MCF 10A (cell line): ENCODE data around the gene PCBP2. TPM values are rescaled to one million over a fixed set of nuclear protein-coding genes. Genes with fewer than 3 reads are reported as not detected.

Experiments
- BruUV-seq: library from RNA; stranded (reverse); fragments of 400-500 nt; replicated peaks from 2 replicates; lab custom pipeline; 2021; lab: Mats Ljungman, UMichigan
- CTCF ChIA-PET: fragments of 300-600 bp; sonication (Branson Sonifier 250); formaldehyde crosslinking; extraction: SDS; loops from one replicate; lab custom pipeline; 2021; ENCODE audit warnings: antibody characterized with exemption, inconsistent platforms; lab: Yijun Ruan, JAX
- POLR2A ChIA-PET: fragments of 300-600, 350-650 bp; sonication (Branson Sonifier 250); formaldehyde crosslinking; extraction: SDS; loops from one replicate; lab custom pipeline; 2020; ENCODE audit warnings: antibody characterized with exemption, inconsistent platforms; lab: Yijun Ruan, JAX
- DNase-seq: peaks from one replicate; pipeline ENCODE4 v3.0.0-alpha.2; 2018; ENCODE audit not compliant: unreplicated experiment
- H3K27ac Mint-ChIP-seq: one replicate; pipeline ENCODE4 v1.8.0; 2022; ENCODE audit warnings: mild to moderate bottlenecking, low read depth, mixed read lengths; ENCODE audit not compliant: unreplicated experiment
- H3K27me3 Mint-ChIP-seq: one replicate; pipeline ENCODE4 v1.8.0; 2022; ENCODE audit warnings: mixed read lengths; ENCODE audit not compliant: insufficient read depth, unreplicated experiment
- H3K36me3 Mint-ChIP-seq: one replicate; pipeline ENCODE4 v1.8.0; 2022; ENCODE audit warnings: mild to moderate bottlenecking, moderate library complexity, mixed read lengths; ENCODE audit not compliant: insufficient read depth, unreplicated experiment
- H3K4me1 Mint-ChIP-seq: one replicate; pipeline ENCODE4 v1.8.0; 2022; ENCODE audit warnings: mixed read lengths; ENCODE audit not compliant: insufficient read depth, unreplicated experiment
- H3K4me3 Mint-ChIP-seq: one replicate; pipeline ENCODE4 v1.8.0; 2022; ENCODE audit warnings: mild to moderate bottlenecking, moderate library complexity, mixed read lengths; ENCODE audit not compliant: unreplicated experiment
- H3K9me3 Mint-ChIP-seq: one replicate; pipeline ENCODE4 v1.8.0; 2022; ENCODE audit warnings: mixed read lengths; ENCODE audit not compliant: unreplicated experiment
- intact Hi-C: fragments of 100-400 bp; cut with micrococcal nuclease; formaldehyde crosslinking; loops from 2 replicates; pipeline ENCODE4 v1.14.1; 2022
- total RNA-seq: library from RNA; stranded (reverse); gene quantifications from 2 replicates; pipeline ENCODE4 v1.2.3, GENCODE V29; 2022
- TF ChIP-seq, protein P1 (sequence below): fragments of 200-600 bp; IDR thresholded peaks from one replicate; pipeline ENCODE4 v1.8.0; 2022; ENCODE audit warnings: antibody characterized with exemption, mild to moderate bottlenecking; ENCODE audit not compliant: unreplicated experiment

PCBP2 gene
- total RNA-seq, 1 experiment from 2014 or later, result 1,037 TPM

DNA sequence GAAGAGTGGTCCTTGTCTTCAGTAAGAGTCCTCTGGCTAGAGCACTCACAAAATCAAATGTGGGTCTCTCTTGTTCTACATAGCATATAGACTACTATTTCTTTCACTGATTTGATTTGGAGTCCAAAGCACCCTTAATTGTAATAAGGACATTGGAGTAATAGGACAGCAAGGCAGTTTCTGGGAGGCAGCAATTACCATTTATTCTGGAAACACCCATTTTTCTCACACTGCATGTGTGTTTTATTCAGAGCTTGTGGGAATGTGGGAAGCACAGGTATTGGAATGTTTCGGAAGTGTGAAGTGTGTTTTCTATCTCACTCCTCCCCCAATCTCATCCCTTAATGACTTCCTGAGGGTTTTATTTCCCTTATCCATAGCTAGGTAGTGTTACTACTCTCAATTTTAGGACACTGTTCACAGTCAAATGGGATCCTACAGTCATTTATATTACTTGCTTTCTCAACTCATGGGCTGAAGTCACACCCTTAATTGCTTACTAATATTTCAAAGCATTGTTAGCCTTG is 20.2 kb downstream of the PCBP2 start:
- intact Hi-C loops, result no loop called here
- no peaks in the 10 kb centered on the region for H3K9me3 Mint-ChIP-seq
- no peak overlapping the region for H3K4me3 Mint-ChIP-seq
- no TSS peak for BruUV-seq
- DNase-seq, result no peak
- ChIA-PET POLR2A (interaction anchor here (1.1 to 2.1 kb wide), 6 partner anchors 8 to 29 kb away, joined by 4 to 9 read pairs (median 5); partner anchors contain the start of gene TARBP2), CTCF (interaction anchor here (0.6 to 1.3 kb wide), 4 partner anchors 13 to 500 kb away, joined by 3 read pairs; no protein-coding TSS in a partner anchor)
- TF ChIP-seq, protein P1, sequence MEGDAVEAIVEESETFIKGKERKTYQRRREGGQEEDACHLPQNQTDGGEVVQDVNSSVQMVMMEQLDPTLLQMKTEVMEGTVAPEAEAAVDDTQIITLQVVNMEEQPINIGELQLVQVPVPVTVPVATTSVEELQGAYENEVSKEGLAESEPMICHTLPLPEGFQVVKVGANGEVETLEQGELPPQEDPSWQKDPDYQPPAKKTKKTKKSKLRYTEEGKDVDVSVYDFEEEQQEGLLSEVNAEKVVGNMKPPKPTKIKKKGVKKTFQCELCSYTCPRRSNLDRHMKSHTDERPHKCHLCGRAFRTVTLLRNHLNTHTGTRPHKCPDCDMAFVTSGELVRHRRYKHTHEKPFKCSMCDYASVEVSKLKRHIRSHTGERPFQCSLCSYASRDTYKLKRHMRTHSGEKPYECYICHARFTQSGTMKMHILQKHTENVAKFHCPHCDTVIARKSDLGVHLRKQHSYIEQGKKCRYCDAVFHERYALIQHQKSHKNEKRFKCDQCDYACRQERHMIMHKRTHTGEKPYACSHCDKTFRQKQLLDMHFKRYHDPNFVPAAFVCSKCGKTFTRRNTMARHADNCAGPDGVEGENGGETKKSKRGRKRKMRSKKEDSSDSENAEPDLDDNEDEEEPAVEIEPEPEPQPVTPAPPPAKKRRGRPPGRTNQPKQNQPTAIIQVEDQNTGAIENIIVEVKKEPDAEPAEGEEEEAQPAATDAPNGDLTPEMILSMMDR, result no peak
- peaks cover 20% of the 10 kb centered on the region for H3K4me1 Mint-ChIP-seq
- H3K36me3 Mint-ChIP-seq, result peaks cover 100% of the 10 kb centered on the region
- H3K27me3 Mint-ChIP-seq, result no peaks in the 10 kb centered on the region
- no peak overlapping the region for H3K27ac Mint-ChIP-seq

DNA sequence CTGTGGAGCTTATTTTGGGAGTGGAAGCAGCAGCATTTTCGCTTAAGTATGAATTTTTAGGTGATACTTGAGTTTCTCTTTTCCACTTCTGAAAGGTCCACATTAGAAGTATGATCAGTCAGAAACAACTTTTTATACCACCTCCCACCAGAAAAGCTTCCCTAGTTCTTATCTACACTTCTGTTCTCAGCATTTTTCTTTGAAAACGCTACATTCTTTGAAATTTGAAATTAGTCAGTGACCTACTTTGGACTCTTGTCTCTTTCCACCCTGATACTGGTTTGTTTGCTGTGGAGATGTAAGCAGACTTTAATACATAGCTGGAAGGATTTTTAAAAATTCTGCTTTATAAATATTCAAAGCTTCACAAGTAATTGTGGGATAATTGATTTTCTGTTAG is 22.2 kb downstream of the PCBP2 start:
- H3K9me3 Mint-ChIP-seq, result no peaks in the 10 kb centered on the region
- no peaks in the 10 kb centered on the region for H3K27me3 Mint-ChIP-seq
- TF ChIP-seq, protein P1, result no peak
- POLR2A ChIA-PET, result interaction anchor here (1.0 to 3.6 kb wide), 6 partner anchors 9 to 28 kb away, joined by 3 to 25 read pairs (median 10); partner anchors contain the start of gene TARBP2
- peaks cover 21% of the 10 kb centered on the region for H3K4me1 Mint-ChIP-seq
- peaks cover 100% of the 10 kb centered on the region for H3K36me3 Mint-ChIP-seq
- peak overlapping the region; percentile 27 for H3K27ac Mint-ChIP-seq
- no TSS peak for BruUV-seq
- CTCF ChIA-PET, result interaction anchor here (0.5 to 3.4 kb wide), 6 partner anchors 17 to 409 kb away, joined by 3 to 23 read pairs (median 3); partner anchors contain the start of genes AAAS and NPFF
- no peak overlapping the region for H3K4me3 Mint-ChIP-seq
- intact Hi-C loops, result no loop called here
- DNase-seq, result no peak

DNA sequence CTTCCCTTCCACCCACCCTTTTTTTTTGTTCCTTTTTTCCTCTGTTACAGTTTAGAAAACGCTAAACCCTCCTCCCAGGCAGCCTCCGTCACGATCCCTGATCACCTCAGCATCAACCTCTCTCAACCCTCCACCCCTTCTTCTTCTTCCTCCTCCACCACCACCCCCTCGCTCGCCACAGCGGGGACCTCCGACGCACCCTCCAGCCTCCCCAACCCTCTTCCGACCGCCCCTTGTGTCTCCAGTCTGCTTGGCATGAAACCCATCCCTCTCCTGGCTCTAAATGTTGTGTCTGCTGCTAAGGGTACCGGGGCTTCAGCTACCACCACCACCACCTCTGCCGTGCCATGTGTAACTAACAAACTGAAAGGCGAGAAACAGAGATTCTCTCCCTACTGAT is 22.9 kb downstream of the PCBP2 start:
- H3K27ac Mint-ChIP-seq, result no peak overlapping the region

DNA sequence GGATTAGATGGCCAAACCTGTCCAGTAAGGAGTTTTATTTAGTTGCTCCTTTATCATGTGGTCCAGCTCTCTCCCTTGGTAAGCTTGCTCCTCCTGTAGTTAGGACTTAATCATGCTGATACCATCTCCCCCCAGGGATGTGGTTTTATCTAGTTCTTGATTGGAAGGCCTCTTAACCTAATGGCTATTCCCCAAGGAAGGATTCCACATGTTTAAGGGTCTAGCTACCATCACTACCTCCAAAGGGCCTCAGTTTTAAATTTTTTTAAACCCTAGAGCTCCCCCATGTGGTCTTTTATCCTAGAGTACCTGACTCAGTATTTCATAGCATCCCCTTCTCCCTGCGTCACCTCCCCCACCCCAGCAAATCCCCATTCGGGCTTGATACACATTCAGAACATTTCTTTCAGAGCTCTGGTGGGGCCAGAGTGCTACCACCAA is 24.9 kb downstream of the PCBP2 start:
- Mint-ChIP-seq H3K4me3 (no peak overlapping the region), H3K4me1 (peaks cover 18% of the 10 kb centered on the region), H3K27me3 (no peaks in the 10 kb centered on the region), H3K27ac (no peak overlapping the region), H3K36me3 (peaks cover 100% of the 10 kb centered on the region), H3K9me3 (no peaks in the 10 kb centered on the region)
- no peak for DNase-seq
- TF ChIP-seq, protein P1, result peak; percentile 21
- intact Hi-C loops, result no loop called here
- CTCF ChIA-PET, result interaction anchor here (0.6 to 3.4 kb wide), 10 partner anchors 10 to 413 kb away, joined by 3 to 23 read pairs (median 4); partner anchors contain the start of gene NPFF
- no TSS peak for BruUV-seq
- POLR2A ChIA-PET, result interaction anchor here (0.6 to 3.6 kb wide), 6 partner anchors 9 to 124 kb away, joined by 3 to 25 read pairs (median 3); no protein-coding TSS in a partner anchor

More for the DNA sequence above, 22.9 kb downstream of the PCBP2 start:
- intact Hi-C loops, result no loop called here
- no peak for DNase-seq
- ChIA-PET CTCF (interaction anchor here (0.5 to 3.4 kb wide), 7 partner anchors 34 to 590 kb away, joined by 3 to 23 read pairs (median 5); partner anchors contain the start of genes AAAS and NPFF), POLR2A (interaction anchor here (1.0 to 3.6 kb wide), 7 partner anchors 11 to 95 kb away, joined by 3 to 25 read pairs (median 4); partner anchors contain the start of genes PRR13, SP1 and TARBP2)
- H3K36me3 Mint-ChIP-seq, result peaks cover 100% of the 10 kb centered on the region
- no peak overlapping the region for H3K4me3 Mint-ChIP-seq
- TF ChIP-seq, protein P1, result no peak
- BruUV-seq, result no TSS peak
- H3K9me3 Mint-ChIP-seq, result no peaks in the 10 kb centered on the region
- no peaks in the 10 kb centered on the region for H3K27me3 Mint-ChIP-seq
- peaks cover 21% of the 10 kb centered on the region for H3K4me1 Mint-ChIP-seq
